Activated T-cell treated with anti-CD3 and anti-CD28 coated beads for 48 hours (primary cell): ENCODE data around the gene STK11.
"Not testable (repeated sequence)": the region's sequence is repeated elsewhere in the genome, so short reads cannot be mapped to it uniquely, and the experiment has no call there.

Source experiments
- DNase-seq: peaks from one replicate; pipeline ENCODE4 v3.0.0-alpha.2; 2020; ENCODE audit warnings: low read depth

Gene STK11

DNA sequence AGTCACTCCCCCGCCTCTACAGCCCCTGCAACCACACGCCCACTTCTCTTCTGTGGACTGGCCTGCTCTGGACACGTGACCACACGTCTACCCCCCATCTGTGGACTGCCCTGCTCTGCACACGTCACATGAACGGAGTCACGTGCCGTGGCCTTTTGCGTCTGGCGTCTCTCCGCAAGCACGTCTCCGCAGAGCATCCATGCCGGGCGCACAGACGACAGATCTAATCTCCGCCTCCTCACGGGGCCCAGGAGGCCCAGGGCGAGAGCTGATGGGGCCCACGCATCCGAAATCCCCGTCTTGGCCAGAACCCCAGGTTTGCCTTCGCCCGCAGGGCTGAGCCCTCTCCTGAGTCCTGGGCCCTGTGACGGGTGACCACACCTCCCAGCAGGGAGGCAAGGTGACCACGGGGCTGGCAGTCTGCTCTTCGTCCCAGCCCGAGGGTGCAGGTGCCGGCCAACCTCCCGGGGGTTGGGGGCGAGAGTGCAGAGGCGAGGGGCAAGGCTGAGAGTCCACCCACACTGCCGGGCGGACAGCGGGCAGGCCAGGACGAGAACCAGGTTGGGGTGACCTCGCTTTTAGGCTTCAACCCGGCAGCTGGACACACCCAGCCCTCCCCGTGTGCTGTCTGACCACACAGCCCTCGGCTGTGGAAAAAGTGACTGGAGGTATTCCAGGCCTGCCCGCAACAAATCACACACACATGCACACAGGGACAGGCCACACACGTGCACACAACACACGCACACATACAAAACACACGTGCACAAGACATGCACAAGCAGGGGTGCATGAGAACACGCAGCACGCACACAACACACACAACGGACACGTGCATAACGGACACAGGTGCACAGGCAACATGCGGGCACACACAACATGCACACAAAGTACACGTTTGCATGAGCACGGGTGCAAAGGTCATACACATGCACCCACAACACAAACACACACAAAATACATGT lies 35.4 kb upstream of the STK11 start:
- DNase-seq = no peak

DNA sequence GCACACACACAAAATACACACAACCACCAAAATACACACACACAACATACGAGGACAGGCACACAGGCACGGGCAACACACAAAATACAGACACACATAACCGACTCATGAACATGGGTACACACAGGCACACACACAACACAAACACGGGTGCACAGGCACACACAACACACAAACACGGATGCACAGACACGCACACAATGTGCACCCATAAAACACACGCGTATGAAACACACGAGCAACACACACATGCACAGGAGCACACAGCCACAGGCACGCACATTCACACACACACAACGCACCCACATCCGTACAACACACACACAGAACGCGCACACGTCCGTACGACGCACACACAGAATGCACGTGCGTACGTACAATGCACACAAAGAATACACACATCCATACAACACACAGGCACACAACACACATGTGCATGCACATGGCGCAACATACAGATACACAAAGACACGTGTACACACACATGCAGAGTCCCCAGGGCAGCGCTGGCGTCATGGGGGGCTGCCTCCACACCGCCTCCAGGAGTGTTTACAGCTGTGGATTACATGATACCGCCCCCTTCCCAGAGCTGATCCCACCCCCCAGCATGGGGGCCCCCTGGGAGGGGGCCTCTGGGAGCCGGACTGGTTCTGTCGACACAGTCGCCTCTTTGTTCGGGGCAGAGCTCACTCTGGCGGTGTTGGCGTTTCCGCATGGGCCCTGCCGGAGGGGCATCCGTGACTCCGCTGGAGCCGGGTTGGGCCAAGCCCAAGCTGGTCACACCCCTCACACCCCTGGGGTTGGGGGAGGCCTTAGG lies 34.4 kb upstream of the STK11 start:
- DNase-seq = no peak

DNA sequence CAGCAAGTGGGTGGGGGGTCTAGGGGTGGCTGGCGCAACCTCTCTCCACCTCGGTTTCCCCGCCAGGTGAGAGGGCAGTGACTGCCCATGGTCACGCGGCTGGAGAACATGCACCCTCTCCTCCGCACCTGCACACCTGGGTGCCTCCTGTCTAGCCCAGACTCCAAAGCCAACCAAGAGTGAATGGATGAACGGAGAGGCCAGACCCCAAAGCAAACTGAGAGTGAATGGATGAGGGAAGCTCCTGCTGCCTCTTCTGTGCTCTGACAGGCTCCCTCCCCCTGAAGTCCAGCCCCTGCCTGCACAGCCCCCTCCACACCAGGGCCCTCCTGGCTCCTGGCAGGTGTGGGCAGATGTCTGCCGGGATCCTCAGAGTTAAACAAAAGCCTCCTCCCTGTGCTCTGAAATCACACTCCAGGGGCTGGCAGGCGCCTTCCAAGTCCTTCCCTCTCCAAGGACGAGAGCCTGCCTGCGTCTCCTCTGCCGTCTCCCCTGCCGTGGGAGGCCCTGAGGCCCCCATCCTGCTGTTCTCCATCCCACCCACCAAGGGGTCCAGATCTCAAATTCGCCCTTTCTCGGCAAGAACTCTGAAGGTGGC lies 33.7 kb upstream of the STK11 start:
- no peak for DNase-seq

DNA sequence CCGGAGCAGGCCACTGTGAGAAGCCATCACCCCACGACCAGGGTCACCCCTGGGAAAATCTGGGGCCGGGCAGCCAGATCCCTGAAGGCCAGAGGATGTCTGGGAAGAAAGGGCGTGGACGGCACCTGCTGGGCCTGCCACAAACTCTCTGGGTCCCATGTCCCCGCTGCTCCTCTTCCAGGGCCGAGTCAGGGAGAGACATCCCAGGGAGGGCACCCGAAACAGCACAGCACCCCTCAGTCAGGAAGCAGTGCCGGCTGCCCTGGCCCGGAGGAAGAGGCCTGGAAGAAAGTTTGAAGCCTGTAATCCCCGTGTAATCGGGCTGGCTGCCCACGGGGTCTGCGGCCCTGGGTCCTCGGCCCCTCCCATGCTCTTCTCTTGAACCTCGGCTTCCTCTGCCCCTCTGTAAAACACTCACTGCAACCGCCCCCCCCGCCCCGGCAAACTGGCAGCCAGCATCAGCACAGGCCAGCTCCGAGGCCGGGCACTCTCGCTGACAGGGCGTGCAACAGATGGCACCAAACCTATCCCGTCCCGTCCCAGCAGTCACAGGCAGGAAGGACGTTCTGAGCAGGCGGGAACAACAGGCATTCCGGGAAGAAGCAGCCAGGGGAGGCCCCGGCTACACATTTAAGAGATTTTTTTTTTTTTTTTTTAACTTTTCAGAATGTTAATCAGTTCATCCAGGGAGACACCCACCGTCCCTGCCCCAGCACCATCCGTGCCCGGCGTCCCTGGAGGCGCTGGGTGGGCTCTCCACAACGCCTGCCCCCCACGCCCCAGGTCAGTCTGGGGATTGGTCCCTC lies 33.0 kb upstream of the STK11 start:
- DNase-seq = no peak

DNA sequence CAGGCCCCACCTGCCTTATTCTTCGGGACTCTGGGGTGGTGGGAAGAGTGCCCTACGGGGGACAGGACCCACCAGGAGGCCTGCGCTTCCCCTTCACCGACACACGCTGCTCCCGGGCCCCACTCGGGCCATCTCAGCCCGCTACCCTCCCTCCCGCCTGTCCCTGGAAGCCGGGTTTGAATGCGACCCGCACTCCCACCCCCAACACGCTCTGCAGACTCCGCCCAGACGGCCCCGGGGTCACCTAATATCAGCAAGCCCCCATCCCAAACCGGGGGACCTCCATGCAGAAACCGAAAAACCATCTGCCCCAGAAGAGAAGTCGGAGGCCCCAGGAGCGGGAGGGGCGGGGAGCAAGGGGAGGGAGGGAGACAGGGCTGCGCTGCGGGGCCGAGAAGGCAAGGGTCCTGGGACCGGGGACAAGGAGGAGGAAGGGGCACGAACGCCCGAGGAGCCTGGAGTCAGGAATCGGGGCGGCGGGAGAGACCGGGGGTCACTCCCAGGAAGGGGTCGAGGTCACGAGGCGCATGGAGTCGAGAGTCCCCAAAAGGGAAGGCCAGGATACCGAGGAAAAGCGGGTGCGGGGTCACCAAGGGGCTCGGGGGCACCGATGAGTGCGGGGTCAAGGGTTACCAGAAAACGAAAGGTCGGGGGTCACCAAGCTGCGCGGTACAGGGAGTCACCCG lies 32.3 kb upstream of the STK11 start:
- no peak for DNase-seq

DNA sequence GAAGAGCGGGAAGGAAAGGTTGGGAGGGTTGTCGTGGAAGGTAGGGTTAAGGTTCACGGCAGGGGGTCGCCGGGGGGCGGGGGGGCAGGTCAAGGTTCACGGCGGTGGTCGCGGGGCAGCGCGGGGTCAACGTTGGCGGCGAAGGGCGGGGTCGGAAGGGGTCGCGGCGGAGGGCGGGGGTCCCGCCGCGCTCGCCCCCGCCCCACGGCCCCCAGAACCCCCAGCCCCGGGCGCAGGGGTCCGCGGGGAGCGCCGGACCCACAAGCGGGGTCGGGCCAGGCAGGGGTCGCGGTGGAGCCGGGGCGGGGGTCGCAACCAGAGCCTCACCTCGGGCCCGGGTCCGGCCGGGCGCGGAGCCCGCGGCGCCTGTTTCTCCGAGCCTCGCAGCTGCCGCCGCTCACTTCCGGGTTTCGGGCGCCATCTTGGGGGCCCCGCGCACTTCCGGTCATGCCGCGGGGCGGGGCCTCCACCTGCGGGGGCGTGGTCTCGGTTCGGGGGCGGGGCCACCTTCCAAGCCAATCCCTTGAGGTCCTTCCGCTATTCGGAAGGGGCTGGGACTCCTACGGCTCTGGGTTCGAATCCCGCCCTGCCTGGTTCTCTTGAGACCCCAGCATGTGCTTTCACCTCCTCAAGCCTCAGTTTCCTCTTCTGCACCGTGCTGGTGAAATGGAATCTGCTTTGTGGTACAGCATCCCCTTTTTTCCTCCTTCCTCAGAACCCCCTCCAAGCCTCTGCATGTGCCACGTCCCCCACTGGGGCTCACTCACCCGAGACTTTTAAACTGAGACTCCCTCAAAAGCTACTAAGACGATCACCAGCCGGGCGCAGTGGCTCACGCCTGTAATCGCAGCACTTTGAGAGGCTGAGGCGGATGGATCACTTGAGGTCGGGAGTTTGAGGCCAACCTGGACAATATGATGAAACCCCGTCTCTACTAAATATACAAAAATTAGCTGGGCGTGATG lies 31.5 kb upstream of the STK11 start, which contains the start of gene SBNO2:
Gene SBNO2, minus strand, starts transcription at position 424 of the 965 bp plus-strand sequence. CDS start 19,992 bp downstream, outside the sequence.
- DNase-seq = peak; percentile 95

DNA sequence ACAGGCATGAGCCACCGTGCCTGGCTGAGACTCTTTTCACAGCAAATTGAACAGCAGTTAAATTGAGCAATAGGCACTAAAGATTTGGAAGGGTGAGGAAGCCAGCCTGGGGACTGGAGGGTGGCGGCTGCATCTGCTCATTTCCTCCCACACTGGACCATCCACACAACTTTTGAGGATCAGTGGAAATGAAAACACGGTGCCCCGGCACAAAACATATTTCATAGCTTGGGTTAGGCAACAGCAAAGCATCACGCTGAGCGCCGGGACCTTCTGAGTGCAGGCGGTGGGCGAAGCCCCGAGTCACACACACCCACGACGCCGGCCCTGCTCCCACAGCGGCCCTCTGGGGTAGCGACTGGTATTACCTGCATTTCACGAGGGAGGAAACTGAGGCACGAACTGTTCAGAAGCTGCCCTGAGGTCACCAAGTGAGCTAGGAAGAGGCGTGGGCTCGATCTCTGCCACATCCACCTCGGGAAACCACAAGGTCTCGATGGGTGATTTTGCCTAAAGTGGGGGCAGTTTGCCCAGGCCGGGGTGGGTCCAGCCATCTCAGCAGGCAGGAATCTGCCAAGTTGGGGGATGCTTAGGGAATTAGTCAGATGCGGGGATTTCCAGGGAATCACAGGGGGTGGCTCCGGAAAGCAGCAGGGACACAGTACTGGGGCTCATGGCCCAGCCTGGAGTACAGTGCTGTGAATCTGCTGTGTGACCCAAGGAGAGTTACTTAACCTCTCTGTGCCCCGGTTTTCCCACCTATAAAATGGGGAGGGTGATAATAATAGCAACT lies 28.1 kb upstream of the STK11 start:
- no peak for DNase-seq

DNA sequence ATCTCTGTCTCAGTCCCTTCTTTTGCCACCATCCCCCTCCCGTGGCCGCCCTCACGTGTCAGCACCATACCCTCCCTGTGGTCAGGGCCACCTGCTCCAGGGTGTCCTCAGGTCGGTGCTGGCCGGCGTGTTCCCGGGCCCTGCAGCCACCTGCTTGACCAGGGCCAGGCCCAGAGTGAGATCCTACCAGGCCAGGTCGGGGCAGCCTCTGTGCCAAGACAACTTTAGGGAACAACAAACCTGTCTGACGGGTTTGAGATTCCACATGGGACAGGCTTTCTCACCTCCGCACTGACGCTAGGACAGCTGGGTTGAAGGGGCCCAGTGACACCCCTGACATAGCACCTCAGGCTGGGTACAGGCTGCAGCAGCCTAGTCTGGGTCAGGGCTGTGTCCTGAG lies 24.0 kb upstream of the STK11 start:
- DNase-seq = no peak

DNA sequence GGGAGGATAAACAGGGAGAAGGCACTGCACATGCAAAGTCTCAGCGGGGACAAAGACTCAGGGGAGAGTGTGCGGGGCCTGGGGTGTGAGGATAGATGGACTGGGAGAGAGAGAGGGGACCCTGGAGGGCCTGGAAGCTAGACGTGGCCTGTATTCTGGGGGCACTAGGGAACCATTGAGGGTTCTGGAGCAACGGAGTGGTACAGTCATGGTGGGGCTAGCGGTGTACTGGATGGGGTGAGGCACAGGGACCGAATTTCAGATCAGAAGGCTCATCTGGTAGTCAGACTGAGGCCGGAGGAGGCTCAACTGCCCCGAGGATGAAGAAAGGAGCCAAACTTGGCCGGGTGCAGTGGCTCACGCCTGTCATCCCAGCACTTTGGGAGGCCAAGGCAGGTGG lies 23.5 kb upstream of the STK11 start:
- DNase-seq = no peak

DNA sequence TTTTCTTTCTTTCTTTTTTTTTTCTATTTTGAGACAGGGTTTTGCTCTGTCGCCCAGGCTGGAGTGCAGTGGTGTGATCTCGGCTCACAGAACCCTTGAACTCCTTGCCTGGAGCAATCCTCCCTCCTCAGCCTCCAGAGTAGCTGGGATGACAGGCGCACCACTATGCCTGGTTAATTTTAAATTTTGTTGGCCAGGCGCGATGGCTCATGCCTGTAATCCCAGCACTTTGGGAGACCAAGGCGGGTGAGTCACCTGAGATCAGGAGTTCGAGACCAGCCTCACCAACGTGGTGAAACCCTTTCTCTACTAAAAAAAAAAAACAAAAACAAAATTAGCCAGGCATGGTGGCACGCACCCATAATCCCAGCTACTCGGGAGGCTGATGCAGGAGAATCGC lies 22.9 kb upstream of the STK11 start:
- no peak for DNase-seq

DNA sequence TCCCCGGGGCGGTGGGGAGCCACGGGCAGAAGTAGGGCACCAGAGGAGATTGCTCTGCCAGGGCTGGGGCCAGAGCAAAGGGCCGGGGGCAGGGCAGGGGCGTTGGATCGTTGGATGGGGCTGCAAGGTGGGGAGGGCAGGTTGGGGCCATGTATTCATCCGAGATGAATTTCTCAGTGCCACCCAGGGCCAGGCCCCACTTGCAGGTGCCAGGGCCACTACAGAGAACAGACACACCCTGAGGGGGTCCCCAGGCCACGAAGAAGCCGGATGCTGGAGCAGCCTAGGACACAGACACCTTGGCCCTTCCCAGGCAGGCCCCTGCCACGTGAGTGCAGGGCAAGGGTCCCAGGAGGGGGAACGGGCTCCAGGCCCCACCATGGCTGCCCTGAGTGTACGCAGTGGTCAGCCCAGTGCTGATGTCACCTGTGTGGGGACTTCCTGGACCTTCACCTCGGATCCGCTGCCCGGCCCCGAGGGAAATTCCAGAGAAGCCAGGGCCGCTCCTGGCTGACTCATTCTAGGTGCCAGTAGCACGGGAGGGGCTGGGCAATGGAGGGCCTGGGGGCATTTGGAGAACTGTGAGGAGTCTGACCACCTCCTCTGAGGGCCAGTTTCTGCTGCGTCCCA lies 21.9 kb upstream of the STK11 start:
- no peak for DNase-seq

DNA sequence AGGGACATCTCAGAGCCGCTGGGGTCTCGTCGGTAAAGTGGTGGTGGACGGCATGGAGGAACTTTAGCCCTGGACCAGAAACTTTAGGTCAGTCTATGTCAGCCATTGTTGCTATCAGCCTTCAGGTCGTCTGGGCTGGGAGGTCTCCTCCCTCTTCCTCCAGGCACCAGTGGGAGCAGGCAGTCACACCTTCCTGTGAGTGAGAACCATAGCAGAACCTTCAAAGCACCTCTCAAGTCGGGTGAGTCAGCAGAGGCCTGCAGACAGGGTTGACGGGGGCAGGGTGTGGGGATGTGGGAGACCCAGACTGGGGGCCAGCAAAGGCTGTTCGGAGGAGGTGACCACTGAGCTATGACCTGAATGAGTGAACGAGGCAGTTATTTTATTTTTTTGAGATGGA lies 16.2 kb upstream of the STK11 start:
- DNase-seq = no peak

DNA sequence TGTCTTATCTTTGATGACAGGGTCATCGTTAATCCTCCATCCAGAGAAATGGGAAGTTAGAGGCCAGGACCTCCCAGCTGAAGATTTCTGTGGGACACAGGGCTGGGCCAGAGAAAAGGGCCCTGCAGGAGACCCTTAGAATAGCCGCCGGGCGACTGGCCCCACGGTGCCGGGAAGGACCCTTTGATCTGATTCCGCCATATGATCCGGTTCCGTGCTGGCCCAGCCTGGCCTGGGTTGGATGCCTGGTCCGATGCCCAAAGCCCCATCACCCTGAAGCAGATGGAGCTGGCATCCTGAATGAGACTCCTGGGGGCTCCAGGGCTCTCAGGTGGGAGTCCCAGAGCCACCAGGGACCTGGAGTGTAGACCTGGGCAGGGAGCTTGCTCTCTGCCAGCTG lies 6.0 kb upstream of the STK11 start:
- no peak for DNase-seq

DNA sequence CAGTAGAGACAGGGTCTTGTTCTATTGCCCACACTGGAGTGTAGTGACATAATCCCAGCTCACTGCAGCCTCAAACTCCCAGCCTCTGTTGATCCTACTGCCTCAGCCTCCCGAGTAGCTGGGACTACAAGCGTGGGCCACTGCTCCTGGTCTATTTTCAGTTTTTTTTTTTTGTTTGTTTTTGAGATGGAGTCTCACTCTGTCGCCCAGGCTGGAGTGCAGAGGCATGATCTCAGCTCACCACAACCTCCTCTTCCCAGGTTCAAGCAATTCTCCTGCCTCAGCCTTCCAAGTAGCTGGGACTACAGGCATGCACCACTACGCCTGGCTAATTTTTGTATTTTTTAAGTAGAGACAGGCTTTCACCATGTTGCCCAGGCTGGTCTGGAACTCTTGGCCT lies 5.0 kb upstream of the STK11 start:
- DNase-seq = not testable (repeated sequence)

DNA sequence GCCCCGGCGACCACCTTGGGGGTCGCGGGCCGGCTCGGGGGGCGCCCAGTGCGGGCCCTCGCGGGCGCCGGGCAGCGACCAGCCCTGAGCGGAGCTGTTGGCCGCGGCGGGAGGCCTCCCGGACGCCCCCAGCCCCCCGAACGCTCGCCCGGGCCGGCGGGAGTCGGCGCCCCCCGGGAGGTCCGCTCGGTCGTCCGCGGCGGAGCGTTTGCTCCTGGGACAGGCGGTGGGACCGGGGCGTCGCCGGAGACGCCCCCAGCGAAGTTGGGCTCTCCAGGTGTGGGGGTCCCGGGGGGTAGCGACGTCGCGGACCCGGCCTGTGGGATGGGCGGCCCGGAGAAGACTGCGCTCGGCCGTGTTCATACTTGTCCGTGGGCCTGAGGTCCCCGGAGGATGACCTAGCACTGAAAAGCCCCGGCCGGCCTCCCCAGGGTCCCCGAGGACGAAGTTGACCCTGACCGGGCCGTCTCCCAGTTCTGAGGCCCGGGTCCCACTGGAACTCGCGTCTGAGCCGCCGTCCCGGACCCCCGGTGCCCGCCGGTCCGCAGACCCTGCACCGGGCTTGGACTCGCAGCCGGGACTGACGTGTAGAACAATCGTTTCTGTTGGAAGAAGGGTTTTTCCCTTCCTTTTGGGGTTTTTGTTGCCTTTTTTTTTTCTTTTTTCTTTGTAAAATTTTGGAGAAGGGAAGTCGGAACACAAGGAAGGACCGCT lies 729 bp downstream of the STK11 start:
- DNase-seq = no peak

DNA sequence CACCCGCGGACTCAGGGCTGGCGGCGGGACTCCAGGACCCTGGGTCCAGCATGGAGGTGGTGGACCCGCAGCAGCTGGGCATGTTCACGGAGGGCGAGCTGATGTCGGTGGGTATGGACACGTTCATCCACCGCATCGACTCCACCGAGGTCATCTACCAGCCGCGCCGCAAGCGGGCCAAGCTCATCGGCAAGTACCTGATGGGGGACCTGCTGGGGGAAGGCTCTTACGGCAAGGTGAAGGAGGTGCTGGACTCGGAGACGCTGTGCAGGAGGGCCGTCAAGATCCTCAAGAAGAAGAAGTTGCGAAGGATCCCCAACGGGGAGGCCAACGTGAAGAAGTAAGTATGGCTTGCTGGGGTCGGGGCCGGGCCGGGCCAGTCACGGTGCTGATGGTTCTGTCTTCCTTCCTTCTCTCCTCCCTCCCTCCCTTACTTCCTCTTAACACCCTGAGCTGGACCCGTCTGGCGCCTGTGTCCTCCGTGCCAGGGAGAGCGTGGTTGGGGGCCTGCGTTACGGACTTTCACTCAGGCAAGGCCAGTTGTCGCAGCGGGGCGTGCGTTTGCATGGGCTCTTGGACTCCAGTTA lies 1.4 kb downstream of the STK11 start:
- no peak for DNase-seq

DNA sequence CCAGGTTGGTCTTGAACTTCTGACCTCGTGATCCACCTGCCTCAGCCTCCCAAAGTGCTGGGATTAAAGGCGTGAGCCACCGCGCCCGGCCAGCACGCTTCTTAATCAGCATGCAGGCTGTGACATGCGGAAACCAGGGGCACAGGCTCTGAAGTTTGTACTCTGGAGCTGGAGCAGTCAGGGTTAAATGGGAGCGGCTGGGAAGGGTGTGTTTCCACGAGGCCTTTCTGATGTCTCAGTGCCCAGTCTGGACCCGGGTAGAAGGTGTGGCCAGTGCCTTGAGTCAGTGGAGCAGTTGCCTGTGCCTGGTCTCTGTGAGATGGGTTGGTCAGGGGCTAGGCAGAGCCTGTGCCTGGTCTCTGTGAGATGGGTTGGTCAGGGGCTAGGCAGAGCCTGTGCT lies 3.3 kb downstream of the STK11 start:
- not testable (repeated sequence) for DNase-seq

DNA sequence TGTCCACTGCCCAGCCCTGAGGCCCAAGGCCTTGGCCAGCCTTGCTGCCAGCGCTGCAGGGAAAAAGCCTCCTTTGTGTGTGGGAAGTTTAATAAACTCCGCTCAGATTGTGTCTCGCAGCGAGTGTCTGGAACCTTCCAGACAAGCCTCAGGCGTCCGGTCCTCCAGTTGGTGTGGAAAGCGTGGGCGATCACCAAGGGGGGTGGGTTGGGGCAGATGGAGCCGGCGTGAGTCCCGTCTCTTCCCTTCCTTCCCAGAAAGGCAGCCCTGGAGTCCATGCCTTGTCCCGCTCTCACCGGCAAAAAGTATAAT lies 4.6 kb downstream of the STK11 start:
- no peak for DNase-seq
